VCaP (cell line): Measurements from ENCODE around the gene RNF115.
"Not testable (repeated sequence)": the region's sequence is repeated elsewhere in the genome, so short reads cannot be mapped to it uniquely, and the experiment has no call there.

Experiments
- H3K27ac ChIP-seq: fragments of 450-650 bp; 2 replicates; pipeline ENCODE4 v1.5.1; 2017
- CTCF ChIP-seq: fragments of 450-650 bp; conservative IDR thresholded peaks from 2 replicates; pipeline ENCODE4 v1.5.1; 2017; ENCODE audit warnings: mild to moderate bottlenecking, moderate library complexity

RNF115 gene

GRCh38 chr1:145845144-145845513 lies 21.2 kb upstream of the RNF115 start:
- peak overlapping the region; percentile 60; the same call in 1 of the 2 replicates for H3K27ac ChIP-seq
- no peak for TF ChIP-seq CTCF

DNA sequence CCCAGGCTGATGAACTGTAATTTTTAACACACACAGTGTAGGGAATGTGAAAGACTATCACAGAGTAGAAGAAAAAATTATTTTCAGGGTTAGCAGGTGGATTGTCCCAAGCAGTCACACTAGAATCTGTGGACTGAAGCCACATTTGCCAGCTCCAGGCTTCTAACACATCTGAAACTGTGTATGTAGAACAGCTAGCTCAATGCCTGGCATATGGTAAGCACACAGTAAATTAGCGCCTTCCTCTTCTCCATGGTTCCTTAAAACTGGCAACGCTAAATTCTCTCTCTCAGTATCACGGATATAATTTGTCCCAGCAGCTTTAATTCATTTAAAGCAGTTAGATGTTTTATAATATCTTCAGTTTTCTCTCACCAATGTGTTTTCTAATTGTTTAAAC lies 19.1 kb upstream of the RNF115 start:
- H3K27ac ChIP-seq: no peak overlapping the region
- TF ChIP-seq CTCF: no peak

DNA sequence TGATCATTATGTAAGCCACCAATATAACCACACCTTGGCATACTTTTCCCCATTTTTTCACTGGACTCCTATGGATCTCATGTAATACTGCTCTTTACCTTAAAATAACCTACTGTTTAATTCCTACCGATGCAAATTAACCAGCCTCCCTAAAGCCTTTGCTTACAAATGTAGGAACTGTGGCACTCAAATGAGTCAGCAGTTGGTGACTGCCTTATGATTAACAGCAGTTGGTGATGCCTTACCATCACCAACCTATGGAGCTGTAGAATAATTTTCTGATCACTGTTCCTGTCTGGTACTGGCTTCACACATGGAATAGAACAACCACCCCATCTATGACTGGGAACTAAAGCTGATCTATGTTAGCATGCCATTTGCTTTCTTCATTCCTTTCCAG lies 13.8 kb upstream of the RNF115 start:
- H3K27ac ChIP-seq: no peak overlapping the region
- no peak for TF ChIP-seq CTCF

DNA sequence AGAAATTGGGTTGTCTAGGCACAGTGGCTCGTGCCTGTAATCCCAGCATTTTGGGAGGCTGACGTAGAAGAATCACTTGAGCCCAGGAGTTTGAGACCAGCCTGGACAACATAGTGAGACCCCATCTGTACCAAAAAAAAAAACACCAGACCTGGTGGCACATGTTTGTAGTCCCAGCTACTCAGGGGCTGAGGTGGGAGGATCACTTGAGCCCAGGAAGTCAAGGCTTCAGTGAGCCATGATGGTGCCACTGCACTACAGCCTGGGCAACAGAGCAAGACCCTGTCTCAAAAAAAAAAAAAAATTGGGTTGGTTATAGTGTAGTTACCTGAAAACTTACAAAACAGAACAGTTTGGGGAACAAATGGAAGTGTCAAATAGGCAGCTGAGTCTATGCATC lies 6.9 kb upstream of the RNF115 start:
- H3K27ac ChIP-seq: not testable (repeated sequence)

GRCh38 chr1:145828367-145829026 lies 4.6 kb upstream of the RNF115 start:
- no peak for TF ChIP-seq CTCF
- H3K27ac ChIP-seq: no peak overlapping the region

DNA sequence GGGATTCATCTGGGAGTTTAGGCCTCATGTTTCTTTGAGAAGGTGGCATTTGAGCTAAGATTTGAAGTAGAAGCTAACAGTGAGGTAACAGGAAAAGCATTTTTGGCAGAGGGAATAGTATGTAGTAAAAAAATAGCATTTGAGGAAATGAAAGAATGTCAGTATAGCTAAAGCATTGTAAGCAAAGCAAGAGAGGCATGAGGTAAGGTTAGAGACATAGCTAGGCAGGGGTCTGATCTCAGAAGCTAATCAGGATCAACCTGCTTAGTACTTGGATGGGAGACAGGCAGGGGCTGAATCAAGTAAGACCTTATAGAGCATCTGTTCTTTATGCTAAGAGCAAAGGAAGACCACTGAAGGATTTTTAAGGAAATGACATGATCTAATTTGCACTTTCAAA lies 4.1 kb upstream of the RNF115 start:
- TF ChIP-seq CTCF: no peak
- H3K27ac ChIP-seq: no peak overlapping the region

DNA sequence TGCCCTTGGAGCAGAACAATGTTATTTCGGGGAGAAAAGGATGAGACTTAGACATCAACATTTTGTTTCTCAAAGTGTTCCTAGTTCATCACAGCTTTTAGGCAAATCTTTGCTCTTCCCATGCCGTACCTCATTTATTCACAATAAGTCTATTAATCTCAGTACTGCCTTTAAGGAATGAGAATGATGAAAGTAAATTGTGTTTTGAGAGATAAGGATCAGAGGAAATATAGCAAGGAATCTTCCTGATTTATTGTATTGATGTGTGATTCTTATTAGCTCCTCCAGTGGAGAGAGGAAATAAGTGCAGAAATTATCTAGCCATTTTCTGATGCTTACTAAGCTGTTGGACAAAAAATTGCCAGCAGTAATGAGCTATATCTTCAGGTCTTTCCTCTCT lies 2.1 kb upstream of the RNF115 start:
- H3K27ac ChIP-seq: no peak overlapping the region
- 0 out of 2 replicates have a peak, but pooled peaks have one; percentile 19 for TF ChIP-seq CTCF

- peak overlapping the region; percentile 94 for H3K27ac ChIP-seq
- no peak for TF ChIP-seq CTCF
These were observed 576 bp upstream of the RNF115 start for GRCh38 chr1:145824499-145824842.

DNA sequence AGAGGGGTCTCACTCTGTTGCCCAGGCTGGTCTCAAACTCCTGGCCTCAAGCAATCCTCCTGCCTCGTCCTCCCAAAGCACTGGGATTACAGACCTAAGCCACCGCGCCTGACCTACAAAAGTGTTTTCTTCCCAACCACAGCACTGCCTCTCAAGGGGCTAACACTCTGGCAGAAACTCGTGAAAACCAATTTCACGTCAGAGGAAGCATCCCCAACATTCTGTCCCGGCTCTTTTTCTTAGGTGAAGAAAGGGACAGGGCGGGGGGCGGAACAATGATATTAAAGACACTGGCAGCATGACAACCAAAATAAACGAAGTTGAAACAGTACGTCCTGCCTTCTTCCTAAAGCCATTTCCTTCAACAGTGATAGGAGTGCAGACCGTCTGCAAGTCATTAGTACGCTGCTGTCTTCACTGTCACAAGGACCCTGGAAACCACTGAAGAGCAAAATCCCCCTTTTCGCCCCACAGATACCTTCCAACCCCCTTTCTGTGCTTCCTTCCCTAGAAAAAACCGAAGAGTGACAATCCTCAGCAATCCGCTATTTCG lies 1.0 kb downstream of the RNF115 start:
- not testable (repeated sequence) for H3K27ac ChIP-seq

DNA sequence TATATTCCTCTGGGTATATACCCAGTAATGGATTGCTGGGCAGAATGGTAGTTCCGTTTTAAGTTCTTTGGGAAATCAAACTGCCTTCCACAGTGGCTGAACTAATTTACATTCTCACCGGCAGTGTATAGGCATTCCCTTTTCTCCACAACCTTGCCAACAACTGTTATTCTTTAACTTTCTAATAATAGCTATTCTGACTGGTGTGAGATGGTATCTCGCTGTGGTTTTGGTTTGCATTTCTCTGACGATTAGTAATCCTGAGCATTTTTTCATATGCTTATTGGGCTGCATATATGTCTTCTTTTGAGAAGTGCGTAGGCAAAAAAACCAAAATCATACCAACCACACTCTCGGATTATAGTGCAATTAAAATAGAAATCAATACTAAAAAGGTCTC lies 5.8 kb downstream of the RNF115 start:
- H3K27ac ChIP-seq: not testable (repeated sequence)

DNA sequence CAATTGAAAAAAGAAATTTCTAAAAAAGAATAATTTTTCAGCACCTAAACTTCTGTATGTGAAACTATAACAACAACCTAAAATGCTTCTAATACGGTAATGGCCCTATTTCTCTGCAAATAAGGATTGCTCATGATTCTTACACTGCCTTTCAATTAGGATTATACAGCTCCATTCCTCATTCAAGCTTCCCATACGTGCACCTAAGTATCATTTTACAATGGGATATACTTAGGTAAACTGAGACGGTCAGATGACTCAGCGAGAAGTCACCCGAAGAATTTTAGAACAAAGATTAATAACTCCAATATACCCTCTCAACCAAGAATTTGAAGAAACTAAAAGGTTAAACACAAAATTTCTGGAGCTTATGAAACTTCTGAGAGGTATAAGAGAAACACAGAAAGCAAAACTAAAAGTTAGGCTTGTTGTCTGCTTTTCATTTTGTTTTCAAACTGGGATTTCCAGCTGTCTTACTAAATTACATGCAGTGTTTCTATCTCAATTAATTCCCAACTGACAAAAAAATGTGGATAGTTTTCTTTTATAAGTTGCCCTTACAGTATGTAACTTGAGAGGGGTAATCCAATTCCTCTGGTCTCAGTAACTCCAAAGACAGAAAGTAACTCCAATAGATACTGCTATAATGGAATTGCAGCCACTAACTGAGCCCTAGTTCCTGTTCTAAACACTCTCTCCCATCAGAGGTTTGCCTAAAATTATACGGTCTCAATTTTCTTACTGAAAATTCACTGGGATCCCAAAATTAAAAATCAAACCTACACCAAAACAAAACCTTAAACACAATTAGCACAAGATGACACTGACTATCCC lies 10.7 kb downstream of the RNF115 start:
- not testable (repeated sequence) for H3K27ac ChIP-seq
